Endometrium (tissue), 2 donors: ENCODE measurements around the gene CFAP54.
"Not testable (repeated sequence)": the region's sequence is repeated elsewhere in the genome, so short reads cannot be mapped to it uniquely, and the experiment has no call there.

Experiments
- FAIRE-seq: peaks from 2 replicates; lab custom pipeline; 2012; peaks lifted over from hg19 to GRCh38; lab: Jason Lieb, UNC
- donor health status: control.
- donor health status: control.

Gene CFAP54

DNA sequence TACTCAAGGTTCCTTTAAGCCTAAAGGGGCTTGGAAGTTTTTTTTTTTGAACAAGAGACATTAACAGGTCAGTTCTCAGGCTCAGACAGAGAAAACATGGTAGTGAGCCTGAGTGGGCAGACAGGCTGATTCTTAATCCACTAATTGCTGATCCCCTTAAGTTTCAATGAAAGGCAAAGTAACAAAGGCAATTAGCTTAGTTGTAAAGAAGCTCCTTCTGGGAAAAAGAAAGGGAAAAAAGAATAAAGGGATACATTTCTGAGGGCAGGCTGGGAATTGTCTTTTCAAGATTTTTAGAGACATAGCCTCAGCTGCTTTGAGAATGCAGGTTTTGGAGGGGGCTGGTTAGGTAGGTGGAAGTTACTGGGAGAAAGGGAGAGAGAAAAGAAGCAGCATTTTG is 133.8 kb downstream of the CFAP54 start:
- FAIRE-seq = no peak

DNA sequence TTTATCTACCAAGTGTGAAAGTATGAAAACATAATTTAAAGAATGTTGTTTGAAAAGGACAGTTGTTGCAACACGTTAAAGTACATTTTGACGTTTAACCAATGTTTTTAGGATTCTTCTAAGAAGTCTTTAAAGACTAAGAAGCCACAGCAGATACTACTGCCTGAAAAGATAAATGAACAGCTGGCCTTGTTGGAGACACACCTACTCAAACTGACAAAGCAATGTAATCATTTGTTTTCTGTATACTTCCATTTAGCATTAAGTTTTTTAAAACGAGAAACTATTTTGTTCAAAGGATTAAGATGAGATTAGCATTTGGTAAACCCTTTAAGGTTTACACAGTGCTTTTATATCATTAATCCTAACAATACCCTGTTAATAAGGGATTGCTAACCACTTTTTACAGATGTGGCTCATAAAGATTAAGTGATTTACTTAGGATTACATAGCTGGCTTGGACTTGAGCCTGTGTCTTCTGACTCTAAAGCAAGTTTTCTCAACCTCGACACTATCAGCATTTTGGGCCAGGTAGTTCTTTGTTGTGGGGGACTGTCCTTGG is 134.4 kb downstream of the CFAP54 start:
- FAIRE-seq = no peak

DNA sequence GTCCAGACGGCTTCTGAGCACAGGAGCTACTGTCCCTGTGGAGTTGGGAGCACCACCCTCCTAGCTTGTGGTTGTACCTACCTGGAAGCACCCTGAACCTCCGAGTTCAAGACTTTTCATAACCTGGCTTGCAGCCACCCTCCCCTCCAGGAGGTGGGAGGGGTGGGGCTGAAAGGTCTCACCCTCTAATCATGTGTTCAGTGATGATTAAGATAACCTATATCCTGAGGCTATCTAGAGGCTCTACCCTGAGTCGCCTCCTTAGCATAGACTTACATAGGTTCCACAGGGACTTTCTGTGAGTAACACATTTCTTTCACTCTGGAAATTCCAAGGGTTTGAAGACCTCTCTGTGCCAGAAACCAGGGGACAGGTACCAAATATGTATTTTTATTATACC is 146.5 kb downstream of the CFAP54 start:
- FAIRE-seq = no peak

DNA sequence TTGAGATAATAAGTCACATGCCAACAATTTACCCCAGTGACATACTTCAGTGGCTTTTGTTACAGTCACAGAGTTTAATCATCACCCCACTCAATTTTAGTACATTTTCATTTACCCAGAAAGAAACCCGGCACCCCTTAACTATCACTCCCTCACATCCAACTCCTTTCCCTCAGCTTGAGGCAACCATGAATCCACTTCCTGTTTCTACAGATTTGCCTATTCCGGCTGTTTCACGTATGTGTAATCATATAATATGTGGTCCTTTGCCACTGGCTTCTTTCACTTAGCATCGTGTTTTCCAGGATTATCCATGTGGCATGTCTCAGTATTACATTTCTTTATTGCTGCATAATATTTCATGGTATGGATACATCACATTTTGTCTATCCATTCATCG is 147.5 kb downstream of the CFAP54 start:
- FAIRE-seq = no peak

DNA sequence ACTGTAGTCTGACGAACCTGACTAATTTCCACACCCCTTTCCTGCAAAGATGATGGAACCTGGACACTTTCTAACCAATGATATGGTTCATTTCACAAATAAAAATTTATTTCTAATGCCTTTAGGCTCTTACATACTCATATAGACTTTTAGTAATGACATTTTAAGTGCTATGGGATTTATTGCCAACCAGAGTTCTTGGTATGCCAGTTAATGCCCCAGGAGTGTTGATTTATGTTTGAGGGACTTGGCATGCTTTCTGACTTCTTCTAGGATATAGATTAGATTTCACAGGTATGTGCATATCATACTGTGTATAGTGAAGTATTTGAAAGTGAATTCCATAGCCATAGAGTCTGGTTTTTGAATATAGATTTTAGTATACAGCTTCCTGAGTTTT is 159.5 kb downstream of the CFAP54 start:
- no peak for FAIRE-seq

DNA sequence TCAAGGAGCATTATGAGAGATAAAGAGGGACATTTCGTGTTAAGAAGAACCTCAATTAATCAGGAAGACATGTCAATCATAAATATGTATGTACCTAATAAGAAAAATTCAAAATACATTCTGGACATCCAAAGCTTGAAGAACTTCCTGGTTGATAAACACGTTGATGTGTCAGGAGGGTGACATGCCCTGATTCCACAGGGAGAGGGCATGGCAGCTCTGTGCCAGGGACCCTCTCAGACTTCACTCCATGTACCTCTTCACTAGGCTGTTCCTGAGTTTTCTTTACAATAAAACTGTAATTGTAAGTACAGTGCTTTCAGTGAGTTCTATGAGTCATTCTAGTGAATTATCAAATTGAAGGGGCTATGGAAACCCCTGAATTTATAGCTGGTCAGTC is 163.5 kb downstream of the CFAP54 start:
- no peak for FAIRE-seq

DNA sequence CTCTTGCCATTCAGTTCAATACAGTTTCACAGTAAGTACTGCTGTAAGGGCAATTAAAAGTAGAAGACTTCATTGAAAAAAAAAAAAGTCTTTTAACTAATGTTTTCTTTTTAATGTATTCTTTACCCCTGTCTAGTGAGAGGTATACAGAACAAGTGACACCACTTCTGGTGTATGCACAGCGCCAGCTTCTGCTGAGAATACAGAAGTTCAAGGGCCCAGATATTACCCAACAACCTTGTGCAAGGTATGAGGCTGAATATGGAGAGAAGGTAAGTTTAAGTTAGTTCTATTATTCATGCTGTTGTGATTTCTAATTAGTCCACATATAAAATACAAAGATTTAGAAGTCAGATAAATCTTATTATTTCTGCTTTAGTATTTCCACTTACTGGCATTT is 168.7 kb downstream of the CFAP54 start:
- no peak for FAIRE-seq

DNA sequence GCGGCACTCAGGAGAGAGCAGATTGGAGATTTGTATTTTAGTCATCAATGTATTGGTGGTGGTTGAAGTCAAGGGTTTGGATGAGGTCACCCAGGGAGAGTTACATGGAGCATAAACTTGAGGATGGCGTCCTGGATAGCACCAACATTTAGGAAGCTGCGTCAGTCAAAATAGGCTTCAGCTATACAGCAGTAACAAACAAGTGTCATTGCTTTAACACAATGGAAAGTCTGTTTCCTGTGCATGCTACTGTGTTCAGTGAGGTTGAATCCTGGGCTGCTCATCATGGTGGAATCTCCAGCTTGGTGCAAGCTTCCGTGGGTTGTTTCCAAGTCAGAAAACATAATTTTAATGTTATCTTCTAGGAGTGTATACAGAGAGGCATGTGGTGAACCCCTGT is 180.4 kb downstream of the CFAP54 start:
- FAIRE-seq = no peak

DNA sequence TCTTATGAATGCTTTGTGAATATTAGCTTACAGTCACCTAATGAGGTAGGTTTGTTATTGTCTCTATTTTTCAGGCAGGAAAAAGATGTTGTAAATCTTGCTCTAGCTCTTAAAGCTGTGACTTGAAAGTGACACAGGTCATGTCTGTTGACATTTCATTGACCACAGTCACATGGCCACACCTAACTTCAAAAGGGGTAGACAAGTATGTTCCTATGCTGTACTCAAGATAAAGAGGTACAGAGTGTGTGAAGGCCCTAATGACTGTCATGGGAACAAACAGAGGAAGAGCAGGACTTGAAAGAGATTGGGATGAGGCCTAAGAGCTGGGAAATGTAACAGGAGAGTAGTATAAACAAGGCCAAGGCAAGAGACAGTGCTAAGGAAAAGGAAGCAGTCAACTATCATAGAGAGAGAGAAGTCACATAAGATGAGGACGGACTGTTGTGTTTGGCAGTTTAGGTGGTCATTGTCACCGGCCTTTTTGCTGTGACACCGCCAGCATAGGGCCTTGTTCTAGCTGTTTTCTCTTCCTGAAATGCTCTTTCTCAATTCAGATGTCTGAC is 181.0 kb downstream of the CFAP54 start:
- FAIRE-seq = no peak

DNA sequence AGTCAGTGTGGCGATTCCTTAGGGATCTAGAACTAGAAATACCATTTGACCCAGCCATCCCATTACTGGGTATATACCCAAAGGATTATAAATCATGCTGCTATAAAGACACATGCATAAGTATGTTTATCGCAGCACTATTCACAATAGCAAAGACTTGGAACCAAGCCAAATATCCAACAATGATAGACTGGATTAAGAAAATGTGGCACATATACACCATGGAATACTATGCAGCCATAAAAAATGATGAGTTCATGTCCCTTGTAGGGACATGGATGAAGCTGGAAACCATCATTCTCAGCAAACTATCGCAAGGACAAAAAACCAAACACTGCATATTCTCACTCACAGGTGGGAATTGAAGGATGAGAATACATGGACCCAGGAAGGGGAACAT is 186.1 kb downstream of the CFAP54 start:
- FAIRE-seq = not testable (repeated sequence)

DNA sequence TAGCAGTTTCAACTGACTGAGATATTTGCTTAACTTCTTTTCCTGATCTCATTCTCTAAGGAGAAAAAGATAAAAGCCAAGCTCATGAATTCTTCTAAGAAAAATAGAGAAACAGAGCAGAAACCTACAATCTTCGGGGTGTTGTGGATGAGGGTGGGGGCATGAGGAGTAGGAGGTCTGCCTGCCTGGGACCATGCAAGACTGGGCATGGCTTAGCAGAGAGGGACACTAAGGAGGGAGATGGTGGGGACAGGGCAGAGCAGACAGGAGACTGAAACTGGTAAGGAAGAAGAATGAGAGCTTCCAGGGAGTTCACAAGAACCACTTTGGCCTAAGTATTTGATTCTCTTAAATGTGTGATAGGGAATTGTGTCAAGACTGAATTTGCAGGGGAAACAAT is 188.0 kb downstream of the CFAP54 start:
- no peak for FAIRE-seq

DNA sequence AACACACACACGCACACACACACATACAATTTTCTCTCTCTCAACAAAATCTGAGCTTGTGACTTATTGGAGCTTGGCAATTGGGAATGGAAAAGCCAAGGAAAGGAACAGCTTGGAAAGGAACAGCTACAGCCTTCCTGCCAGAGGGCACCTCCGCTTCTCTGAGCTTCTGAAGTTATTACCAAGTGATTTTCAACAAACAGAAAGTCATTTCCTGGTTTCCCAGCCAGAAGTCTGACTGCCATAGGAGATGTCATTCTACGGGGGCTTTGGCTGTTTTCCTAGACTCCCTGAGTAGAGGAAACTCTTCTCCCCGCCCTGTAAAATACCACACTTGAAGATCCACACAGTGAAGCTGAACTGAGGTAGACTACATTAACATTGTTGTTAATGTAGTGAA is 198.3 kb downstream of the CFAP54 start:
- FAIRE-seq = no peak

DNA sequence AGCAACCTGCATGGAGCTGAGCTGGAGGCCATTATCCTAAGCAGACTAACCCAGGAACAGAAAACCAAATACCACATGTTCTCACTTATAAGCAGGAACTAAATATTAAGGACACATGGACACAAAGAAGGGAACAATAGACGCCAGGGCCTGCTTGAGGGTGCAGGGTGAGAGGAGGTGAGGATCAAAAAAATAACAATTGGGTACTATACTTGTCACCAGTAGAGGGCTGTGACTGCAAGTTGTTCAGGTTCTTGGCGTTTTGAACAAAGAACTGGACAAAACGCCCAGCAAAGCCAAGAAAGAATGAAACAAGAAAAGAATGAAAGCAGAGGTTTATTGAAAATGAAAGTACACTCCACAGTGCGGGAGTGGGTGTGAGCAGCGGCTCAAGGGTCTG is 209.1 kb downstream of the CFAP54 start:
- FAIRE-seq = no peak

DNA sequence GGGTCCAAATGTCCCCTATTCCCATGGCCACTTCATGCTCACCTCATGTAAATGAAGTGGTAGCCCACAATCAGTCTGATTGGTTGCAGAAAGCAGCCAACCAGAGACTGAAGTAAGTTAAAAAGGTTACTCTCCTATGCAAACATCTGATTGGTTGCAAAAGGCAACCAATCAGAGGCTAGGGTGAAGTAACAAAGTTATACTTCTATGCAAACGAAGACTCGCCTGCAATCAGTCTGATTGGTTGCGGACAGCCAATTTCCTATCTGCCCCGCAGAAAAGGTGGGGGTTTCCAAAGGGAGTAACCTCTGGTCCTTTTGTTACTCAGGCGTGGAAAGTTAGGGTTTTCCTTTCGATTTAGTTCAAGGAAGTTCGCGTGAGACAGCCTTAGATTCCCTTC is 209.6 kb downstream of the CFAP54 start:
- FAIRE-seq = no peak

DNA sequence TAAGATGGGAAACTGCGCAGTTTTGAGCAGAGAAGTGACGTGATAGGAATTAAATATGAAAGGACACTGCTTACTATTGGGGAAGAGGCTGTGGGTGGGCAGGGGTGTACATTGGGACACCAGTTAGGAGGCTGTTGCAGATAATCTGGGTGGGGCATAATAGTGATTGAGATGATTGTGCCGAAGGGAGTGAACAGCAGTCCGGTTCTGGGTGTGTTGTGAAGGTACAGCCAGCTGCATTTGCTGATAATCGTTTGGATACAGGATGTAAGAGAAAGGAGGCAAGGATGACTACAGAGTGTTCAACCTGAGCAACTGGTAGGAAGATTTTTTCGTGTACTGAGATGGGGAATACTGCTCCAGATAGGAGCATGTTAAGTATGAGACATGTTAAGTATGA is 212.5 kb downstream of the CFAP54 start:
- no peak for FAIRE-seq

DNA sequence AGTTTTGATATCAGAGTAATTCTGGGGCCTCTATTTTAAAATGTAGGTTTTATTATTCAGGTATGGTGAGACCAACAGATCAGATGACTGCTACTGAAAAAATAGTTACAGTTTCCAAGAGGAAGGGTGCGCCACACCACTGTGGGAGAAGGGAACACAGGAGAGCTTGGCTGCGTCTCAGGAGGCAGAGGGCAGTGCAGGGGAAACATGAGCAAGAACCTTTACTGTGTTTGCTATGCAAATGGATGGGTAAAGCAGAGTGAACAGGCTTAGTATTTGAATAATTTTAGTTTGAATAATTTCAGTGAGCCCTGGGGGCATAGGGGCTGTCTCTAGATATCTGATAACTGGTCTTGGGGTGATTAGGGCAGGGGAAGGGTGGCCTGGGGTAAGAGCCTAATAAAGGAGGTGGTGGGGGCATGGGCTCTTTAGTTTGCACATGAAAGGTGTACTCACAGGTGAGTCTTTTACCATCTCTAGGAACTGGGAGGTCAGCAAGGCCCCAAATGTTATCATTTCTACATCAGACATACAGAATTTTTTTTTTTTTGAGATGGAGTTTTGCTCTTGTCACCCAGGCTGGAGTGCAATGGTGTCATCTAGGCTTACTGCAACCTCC is 220.9 kb downstream of the CFAP54 start:
- FAIRE-seq = no peak

DNA sequence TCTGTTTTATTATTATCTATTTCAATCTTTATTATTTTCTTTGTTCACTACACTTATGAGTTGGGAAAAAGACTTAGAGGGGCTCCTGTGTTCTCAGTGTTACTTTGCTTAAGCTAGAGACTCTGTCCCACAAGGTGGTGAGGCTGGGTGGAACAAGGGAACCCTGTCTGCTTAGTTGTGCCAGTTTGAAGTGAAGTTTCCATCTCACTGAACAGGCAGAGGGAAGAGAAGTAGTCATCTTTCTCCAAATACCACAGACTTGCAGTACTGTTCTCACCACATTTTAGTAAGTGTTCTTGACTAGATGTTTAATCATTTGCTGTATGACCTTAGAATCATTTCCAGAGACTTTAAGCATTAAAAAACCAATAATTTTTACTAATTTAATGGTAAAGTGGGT is 222.0 kb downstream of the CFAP54 start:
- FAIRE-seq = no peak

DNA sequence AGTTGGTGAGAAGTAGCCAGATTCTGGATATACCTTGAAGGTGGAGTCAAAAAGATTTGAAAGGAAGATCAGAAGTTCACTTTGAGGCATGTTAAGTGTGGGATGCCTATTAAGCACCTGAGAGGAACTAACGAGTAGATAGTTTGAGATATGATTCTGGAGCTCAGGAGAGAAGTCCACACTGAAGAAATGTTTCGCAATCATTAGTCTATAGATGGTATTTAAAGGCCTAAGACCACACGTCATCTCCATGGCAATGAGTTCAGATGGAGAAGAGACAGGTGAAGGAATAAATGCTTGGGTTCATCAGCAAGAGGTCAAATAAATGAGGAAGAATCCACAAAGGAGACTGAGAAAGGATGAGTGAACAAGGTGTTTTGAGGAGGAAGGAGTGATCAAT is 224.8 kb downstream of the CFAP54 start:
- no peak for FAIRE-seq

DNA sequence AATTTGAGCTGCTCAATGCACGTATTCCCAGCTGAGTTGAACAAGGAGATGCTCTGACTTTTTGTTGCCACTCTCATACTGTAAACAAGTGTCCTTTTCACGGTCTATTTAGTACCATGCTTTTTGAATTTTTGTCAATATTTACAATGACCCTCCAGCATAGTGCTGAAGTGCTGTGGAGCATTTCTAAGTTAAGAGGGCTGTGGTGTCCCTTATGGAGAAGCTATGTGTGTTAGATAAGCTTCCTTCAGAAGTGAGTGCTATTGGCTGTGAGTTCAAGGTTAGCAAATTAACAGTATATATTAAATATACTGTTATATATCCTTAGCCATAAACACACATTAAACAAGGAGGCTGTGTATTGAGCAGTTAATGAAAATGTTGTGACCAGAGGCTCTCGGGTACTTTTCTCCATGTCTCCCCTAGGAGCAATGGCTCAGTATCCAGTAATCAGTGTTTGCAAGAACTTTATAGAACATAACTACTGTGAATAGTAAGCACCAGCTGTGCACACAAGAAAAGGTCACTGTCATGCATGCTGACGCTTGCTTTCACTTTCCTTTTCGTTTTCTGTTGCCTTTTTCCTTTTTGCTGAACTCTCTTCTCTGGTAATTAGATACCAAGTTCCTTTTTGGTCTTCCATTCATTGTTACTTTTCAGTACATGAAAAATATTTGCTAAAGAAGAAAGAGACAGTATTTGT is 230.4 kb downstream of the CFAP54 start:
- no peak for FAIRE-seq

DNA sequence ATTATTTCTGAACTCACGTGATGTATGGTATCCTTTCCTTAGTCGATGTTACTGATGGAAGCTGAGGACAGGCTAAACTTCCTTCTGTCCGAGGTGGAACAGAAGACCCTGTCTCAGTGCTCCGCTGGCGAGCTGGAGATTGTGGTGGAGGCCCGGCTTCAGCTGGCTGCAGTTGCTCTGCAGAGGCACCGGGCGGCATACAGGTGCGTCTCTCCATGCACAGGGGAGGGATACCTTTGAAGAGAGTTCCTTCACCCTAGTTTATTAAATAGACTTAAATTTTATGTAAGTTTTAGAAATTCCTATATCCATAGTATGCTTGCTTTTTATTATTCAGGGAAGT is 231.0 kb downstream of the CFAP54 start:
- no peak for FAIRE-seq

DNA sequence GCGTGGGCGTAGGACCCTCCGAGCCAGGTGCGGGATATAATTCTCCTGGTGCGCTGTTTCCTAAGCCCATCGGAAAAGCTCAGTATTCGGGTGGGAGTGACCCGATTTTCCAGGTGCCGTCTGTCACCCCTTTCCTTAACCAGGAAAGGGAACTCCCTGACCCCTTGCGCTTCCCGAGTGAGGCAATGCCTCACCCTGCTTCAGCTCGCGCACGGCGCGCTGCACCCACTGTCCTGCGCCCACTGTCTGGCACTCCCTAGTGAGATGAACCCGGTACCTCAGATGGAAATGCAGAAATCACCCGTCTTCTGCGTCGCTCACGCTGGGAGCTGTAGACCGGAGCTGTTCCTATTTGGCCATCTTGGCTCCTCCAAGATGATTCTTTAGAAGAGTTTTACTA is 240.1 kb downstream of the CFAP54 start:
- not testable (repeated sequence) for FAIRE-seq

DNA sequence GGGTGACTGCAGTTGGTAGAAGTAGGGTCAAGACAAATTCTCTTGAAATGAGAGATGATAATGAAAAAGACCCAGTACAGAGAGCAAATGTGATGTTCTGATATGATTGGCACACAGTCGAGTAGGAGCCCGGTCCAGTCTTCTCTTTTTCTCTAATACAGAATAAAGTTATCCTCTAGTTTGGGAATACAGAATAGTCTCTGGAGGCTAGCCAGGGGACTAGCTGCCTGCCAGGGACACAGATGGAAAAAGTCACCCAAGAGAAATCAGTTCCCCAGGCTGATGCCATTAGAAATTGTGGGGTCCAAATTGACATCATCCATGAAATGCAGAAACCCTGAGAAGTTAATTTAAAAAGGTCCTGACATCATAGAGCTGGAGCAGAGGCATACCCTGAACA is 240.5 kb downstream of the CFAP54 start:
- no peak for FAIRE-seq

DNA sequence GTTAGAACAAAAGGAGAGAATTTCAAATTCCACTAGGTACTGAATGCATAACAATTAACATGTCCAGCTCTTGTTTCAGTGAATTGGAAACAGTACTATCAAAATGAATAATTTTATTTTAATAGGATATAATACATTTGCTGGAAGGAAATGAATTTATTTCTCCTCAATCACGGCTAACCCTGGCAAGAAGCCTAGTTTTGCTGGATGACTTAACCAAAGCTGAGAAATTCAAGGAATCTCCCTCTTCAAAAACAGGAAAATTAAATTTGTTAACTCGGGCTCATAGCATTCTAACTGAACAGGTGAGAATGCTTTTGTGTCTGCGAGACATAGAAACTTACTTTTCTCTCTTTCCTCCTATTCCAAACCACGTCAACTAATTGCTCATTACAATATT is 254.2 kb downstream of the CFAP54 start:
- FAIRE-seq = no peak

DNA sequence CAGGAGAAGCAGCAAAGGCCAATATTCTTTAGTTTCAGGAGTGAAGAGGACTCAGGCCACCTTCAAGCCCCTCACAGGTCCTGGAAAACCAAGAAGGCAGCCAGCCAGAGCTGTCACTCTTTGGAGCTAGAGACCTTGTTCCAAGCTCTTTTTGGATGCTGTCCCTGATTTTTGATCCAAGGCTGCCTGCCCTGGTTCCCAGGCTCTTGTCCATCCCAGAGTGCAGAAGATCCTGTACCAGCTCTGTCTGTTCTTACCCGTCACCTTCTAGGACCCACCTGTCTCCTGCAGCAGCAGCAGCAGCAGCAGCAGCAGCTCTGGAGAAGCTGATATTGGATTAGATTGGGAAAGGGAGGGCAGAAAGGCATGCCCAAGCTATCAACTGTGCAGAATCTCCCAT is 260.6 kb downstream of the CFAP54 start:
- no peak for FAIRE-seq
